ENCODE data around the gene COL23A1.
"Not testable (repeated sequence)": the region's sequence is repeated elsewhere in the genome, so short reads cannot be mapped to it uniquely, and the experiment has no call there.

The COL23A1 gene

DNA sequence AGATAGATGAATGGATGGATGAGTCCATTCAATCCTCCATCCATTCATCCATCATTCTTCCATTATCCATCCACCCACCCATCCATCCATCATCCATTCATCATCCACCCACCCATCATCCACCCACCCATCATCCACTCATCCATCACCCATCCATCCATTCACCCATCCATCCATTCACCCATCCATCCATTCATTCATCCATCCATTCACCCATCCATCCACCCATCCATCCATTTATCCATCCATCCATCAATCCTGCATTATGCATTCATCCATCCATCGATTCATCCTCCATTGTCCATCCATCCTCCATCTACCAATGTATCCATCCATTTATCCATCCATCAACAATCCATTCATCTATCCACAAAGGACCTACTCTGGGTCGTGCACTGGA is 344.8 kb downstream of the COL23A1 start:
- no peaks in the 10 kb centered on the region for H3K36me3 Mint-ChIP-seq (ENCODE audit: low read depth)
- no peaks in the 10 kb centered on the region for H3K27me3 Mint-ChIP-seq (ENCODE audit: low read depth)
- H3K4me1 Mint-ChIP-seq (ENCODE audit: low read depth): peaks cover 22% of the 10 kb centered on the region
- H3K9me3 Mint-ChIP-seq: no peaks in the 10 kb centered on the region
- no peak overlapping the region for H3K4me3 Mint-ChIP-seq
- H3K27ac Mint-ChIP-seq: no peak overlapping the region

DNA sequence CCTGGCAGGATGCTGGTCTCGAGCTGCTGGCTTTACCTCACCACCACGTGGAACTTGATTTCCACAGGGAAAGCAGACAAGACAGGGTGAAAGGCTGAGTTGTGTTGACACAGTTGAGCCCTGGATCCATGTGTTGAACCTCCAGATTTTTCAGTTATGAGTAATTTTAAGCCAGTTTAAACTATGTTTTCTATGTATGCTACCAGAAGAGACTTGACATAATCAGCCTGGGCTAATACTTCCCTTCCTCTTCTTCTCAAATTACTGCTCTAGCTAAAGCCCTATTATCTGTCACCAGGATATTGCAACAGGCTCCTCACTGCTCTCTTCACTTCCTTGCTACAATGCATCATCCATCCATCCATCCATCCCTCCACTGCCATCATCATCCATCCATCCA is 345.6 kb downstream of the COL23A1 start:
- Mint-ChIP-seq H3K4me1 (ENCODE audit: low read depth) (peaks cover 22% of the 10 kb centered on the region), H3K36me3 (ENCODE audit: low read depth) (no peaks in the 10 kb centered on the region), H3K9me3 (no peaks in the 10 kb centered on the region), H3K4me3 (no peak overlapping the region), H3K27me3 (ENCODE audit: low read depth) (no peaks in the 10 kb centered on the region), H3K27ac (no peak overlapping the region)

DNA sequence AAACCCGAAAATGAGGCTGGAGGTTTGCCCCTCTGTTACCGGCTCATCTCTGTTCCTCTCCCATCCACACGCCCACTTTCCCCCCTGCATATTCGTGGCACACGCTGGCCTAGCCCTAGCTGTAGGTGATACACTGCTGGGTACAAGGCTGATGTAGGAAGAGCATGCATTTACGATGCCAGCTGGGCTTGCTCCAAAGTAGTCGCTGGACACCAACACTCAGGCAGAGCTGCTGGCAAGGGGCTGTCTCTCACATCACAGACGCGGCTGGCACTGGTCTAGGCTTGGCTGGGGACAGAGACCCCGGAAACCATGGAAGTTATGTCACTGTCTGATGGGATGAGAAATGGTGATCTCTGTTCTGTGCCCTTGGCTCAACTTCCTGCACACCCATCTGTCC is 347.8 kb downstream of the COL23A1 start:
- no peaks in the 10 kb centered on the region for H3K9me3 Mint-ChIP-seq
- H3K4me3 Mint-ChIP-seq: peak overlapping the region; percentile 42
- H3K36me3 Mint-ChIP-seq (ENCODE audit: low read depth): no peaks in the 10 kb centered on the region
- H3K4me1 Mint-ChIP-seq (ENCODE audit: low read depth): peaks cover 30% of the 10 kb centered on the region
- peak overlapping the region; percentile 42 for H3K27ac Mint-ChIP-seq
- H3K27me3 Mint-ChIP-seq (ENCODE audit: low read depth): no peaks in the 10 kb centered on the region

DNA sequence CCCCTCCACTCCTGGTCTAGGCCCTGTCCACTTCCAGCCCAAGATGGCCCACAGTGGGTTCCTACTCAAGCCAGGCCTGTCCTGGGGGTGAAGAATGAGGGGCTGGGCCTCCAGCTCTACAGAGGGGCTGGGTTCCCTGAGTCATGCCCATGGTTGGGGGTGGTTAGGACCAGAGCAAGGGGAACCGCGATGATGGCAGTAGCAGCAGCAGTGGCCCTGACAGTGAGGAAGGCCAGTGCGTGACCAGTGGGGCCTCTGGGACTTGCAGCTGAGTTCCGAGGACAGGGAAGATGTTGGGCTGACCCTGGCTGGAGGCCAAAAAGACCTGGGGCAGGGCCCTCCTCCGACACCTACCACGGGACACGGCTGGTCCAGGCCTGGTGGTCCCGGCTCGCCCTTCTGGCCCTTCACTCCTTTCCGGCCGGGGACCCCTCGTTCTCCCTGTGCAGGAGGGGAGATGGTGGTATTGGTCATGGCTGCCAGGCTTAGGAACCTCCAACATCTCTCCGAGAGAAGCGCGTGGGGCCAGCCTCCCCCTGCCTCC is 348.4 kb downstream of the COL23A1 start:
- peak overlapping the region; percentile 17 for H3K4me3 Mint-ChIP-seq
- no peak overlapping the region for H3K27ac Mint-ChIP-seq
- H3K27me3 Mint-ChIP-seq (ENCODE audit: low read depth): no peaks in the 10 kb centered on the region
- no peaks in the 10 kb centered on the region for H3K9me3 Mint-ChIP-seq
- H3K36me3 Mint-ChIP-seq (ENCODE audit: low read depth): no peaks in the 10 kb centered on the region
- peaks cover 32% of the 10 kb centered on the region for H3K4me1 Mint-ChIP-seq (ENCODE audit: low read depth)

DNA sequence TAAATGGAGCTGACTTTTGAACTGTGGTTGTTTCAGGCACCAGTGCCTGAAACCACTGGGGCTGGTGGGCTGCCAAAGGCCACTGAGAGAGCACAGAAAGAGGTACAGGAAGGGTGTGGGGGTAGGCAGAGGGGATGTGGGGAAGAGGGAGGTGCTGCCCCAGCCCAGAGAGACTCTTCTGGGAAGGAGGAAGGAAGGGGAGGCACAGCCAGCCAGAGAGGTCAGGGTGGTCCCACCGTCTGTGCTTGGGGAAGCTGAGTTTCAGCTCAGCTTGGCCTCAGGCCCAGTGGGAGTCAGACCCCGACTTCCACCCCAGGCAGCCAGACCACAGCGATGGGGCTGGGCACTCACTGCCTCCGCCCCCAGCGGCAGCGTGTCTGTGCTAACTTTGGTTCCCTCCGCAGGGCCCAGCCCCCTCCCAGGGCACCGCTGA is 348.9 kb downstream of the COL23A1 start:
- H3K9me3 Mint-ChIP-seq: no peaks in the 10 kb centered on the region
- peak overlapping the region; percentile 92 for H3K27ac Mint-ChIP-seq
- no peaks in the 10 kb centered on the region for H3K27me3 Mint-ChIP-seq (ENCODE audit: low read depth)
- H3K36me3 Mint-ChIP-seq (ENCODE audit: low read depth): no peaks in the 10 kb centered on the region
- H3K4me3 Mint-ChIP-seq: peak overlapping the region; percentile 75
- H3K4me1 Mint-ChIP-seq (ENCODE audit: low read depth): peaks cover 34% of the 10 kb centered on the region

DNA sequence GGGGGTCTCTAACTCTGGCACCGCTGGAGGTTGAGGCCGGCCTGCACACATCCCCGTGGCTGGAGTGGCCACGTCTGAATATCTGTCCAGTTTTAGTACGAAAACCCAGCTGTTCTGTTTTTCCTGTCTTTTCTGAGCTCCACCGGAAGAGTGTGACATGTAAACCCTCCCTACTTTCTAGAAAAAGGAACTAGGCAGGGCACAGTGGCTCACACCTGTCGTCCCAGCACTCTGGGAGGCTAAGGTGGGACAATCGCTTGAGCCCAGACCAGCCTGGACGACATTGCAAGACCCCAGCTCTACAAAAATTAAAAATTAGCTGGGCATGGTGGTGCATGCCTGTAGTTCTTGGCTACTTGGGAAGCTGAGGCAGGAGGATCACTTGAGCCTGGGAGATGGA is 349.4 kb downstream of the COL23A1 start:
- Mint-ChIP-seq H3K27me3 (ENCODE audit: low read depth) (no peaks in the 10 kb centered on the region), H3K4me1 (ENCODE audit: low read depth) (peaks cover 34% of the 10 kb centered on the region), H3K27ac (peak overlapping the region; percentile 92), H3K9me3 (no peaks in the 10 kb centered on the region), H3K4me3 (peak overlapping the region; percentile 75), H3K36me3 (ENCODE audit: low read depth) (no peaks in the 10 kb centered on the region)

DNA sequence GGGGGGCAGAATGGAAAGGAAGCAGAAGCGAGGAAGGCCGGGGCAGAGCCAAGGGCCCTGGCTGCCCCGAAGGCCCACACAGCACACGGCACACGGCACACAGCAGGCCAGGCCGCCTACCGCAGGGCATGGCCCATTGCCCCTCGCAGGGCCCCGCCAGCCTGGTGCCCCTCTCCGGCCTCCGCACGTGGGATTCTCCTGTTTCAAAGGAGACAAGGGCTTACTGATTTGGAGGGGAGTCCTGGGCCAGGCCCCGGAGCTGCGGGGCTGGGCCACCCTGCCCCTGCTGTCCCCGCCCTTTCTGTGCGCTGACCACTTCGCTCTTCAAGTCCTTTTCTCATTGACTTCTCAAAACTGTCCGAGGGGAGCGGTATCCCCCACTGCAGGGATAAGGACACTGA is 349.9 kb downstream of the COL23A1 start:
- Mint-ChIP-seq H3K27ac (peak overlapping the region; percentile 92), H3K4me3 (peak overlapping the region; percentile 75), H3K9me3 (no peaks in the 10 kb centered on the region), H3K36me3 (ENCODE audit: low read depth) (no peaks in the 10 kb centered on the region), H3K27me3 (ENCODE audit: low read depth) (no peaks in the 10 kb centered on the region), H3K4me1 (ENCODE audit: low read depth) (peaks cover 36% of the 10 kb centered on the region)

DNA sequence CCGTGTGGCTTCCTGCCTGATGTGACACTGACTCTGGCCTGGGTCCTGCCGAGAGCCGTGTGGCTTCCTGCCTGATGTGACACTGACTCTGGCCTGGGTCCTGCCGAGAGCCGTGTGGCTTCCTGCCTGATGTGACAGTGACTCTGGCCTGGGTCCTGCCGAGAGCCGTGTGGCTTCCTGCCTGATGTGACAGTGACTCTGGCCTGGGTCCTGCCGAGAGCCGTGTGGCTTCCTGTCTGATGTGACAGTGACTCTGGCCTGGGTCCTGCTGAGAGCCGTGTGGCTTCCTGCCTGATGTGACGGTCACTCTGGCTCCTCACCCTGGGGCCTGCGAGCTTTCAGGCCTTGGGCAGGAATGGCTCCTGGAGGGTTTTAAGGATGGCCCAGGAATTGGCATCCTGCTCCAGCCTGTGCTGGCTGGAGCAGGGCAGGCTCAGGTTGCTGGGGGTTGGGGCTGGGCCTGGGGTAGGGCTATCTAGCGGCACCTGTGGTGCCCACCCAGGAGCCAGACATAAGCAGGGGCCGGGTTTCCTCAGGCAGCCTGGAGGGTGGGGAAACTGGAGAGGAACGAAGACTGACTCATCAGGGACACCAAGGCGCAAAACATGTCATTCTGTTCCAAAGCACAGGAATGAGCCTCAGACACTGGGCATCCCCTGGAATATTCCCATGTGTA is 350.4 kb downstream of the COL23A1 start:
- peaks cover 40% of the 10 kb centered on the region for H3K4me1 Mint-ChIP-seq (ENCODE audit: low read depth)
- H3K36me3 Mint-ChIP-seq (ENCODE audit: low read depth); H3K27me3 Mint-ChIP-seq (ENCODE audit: low read depth); H3K9me3 Mint-ChIP-seq: not testable (repeated sequence)
- H3K27ac Mint-ChIP-seq: peak overlapping the region; percentile 90
- H3K4me3 Mint-ChIP-seq: peak overlapping the region; percentile 48

DNA sequence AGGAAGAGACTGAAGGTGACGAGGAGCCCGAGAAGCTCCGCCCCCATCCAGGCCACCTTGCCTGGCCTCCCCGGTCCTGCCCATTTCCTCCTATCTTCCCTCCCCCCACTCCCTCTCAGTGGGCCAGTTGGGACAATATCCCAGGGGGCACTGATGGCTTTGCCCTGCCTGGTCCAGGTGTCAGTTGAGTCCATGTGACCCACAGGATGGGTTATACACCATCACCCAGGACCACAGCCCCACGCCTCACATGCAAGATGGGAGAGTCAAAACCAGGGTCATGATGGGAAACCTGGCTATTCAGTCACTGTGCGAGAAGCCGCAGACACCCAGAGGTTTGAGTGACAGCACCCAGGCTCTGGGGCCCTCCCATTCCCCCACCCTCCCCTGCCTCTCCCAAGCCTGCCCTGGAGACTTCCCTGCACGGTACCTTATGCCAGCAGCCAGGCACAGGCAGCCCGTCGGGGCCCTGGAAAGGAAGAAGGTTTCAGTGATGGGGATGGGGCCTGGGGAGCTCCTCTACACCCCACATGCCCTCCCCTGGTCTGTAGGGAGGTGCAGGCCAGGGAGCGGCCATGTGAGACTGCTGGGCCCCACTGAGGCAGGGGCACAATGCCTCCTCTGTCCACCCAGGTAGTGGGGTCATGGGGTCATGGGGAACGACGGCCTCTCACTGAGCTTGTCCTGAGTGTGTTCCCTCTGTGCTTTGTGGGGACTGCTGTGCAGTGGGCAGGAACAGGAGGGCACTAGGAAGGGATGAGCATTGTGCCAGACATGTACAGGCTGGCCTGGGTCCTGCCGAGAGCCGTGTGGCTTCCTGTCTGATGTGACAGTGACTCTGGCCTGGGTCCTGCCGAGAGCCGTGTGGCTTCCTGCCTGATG is 351.2 kb downstream of the COL23A1 start:
- H3K27ac Mint-ChIP-seq: peak overlapping the region; percentile 93
- H3K27me3 Mint-ChIP-seq (ENCODE audit: low read depth): no peaks in the 10 kb centered on the region
- no peaks in the 10 kb centered on the region for H3K36me3 Mint-ChIP-seq (ENCODE audit: low read depth)
- H3K4me3 Mint-ChIP-seq: peak overlapping the region; percentile 63
- peaks cover 40% of the 10 kb centered on the region for H3K4me1 Mint-ChIP-seq (ENCODE audit: low read depth)
- H3K9me3 Mint-ChIP-seq: no peaks in the 10 kb centered on the region

DNA sequence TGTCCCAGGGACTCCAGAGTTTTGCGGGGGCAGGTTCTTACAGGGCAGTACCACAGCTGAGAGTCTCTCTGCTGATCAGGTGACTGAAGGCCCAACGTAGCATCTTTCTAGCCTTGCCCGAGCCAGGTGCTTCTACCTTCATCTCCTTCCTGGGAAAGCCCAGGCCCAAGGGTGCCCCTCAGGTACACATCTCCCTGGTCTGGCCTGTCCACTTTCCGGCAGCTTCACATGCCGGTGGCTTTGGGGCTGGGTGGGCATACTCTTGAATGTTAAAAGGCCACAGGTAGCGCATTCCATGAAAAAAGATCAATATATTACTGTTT is 351.9 kb downstream of the COL23A1 start:
- peak overlapping the region; percentile 42 for H3K4me3 Mint-ChIP-seq
- no peaks in the 10 kb centered on the region for H3K9me3 Mint-ChIP-seq

DNA sequence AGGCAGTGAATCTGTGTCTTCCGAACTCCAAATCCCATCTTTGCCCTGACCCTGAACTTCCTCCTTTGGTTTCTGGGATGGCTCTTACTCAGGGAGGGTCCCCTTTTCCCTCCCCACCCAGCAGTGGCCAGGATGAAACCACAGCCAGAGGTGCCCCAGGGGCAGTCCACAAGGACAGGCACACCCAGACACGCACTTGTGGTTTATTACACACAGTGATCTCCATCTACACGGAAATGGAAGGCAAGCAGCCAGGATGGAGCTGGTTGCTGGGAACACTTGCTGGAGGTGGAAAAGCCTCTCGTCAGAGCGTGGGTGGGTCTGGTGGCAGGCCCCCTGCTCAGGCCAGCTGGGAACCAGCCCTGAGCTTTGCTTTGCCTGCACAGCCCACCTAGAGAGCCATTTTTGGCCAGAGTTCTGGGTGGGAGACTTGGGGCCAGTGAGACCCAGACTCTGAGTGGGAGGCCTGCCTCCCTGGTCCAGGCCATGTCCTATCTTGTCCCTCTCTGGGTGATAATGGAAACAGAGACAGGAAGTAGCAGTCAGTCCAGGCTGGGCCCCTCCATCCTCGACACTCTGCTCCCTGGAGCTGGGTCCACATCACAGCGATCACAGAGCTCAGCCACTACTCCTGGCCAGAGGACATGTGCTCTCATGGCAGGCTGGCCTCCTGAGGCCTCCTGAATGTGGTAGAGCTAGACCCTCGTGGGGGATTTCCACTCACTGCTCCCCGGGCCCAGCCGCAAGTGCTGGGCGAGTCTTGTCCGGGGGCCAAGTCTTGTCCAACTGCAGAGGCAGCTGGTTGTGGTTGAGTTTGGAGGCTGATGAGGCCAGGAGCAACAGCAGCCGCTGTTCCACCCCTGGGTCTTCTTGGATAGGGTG is 352.5 kb downstream of the COL23A1 start:
- peaks cover 45% of the 10 kb centered on the region for H3K4me1 Mint-ChIP-seq (ENCODE audit: low read depth)
- no peaks in the 10 kb centered on the region for H3K36me3 Mint-ChIP-seq (ENCODE audit: low read depth)
- no peak overlapping the region for H3K4me3 Mint-ChIP-seq

More for the DNA sequence above, 351.9 kb downstream of the COL23A1 start:
- peaks cover 42% of the 10 kb centered on the region for H3K4me1 Mint-ChIP-seq (ENCODE audit: low read depth)
- H3K27ac Mint-ChIP-seq: peak overlapping the region; percentile 93
- H3K27me3 Mint-ChIP-seq (ENCODE audit: low read depth): no peaks in the 10 kb centered on the region
- no peaks in the 10 kb centered on the region for H3K36me3 Mint-ChIP-seq (ENCODE audit: low read depth)

DNA sequence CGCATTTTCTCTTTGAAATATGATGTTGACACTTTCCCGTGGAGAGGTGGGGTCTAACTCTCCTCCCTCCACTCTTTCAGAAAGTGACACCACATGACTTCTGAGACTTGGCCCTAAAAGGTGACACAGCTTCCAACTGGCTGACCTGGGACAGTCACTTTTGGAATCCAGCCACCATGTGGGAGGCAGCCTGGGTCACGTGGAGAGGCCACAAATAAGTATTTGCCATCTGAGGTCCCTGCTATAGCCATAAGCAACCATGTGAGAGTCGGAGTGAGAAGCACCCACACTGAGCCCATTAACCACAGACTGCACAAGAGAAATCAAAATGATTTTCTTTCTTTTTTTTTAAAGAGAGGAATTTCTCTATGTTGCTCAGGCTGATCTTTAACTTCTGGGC is 353.5 kb downstream of the COL23A1 start:
- Mint-ChIP-seq H3K9me3 (no peaks in the 10 kb centered on the region), H3K27me3 (ENCODE audit: low read depth) (no peaks in the 10 kb centered on the region), H3K4me3 (no peak overlapping the region), H3K27ac (peak overlapping the region; percentile 76), H3K4me1 (ENCODE audit: low read depth) (peaks cover 42% of the 10 kb centered on the region), H3K36me3 (ENCODE audit: low read depth) (no peaks in the 10 kb centered on the region)

More for the DNA sequence above, 352.5 kb downstream of the COL23A1 start:
- Mint-ChIP-seq H3K27ac (peak overlapping the region; percentile 93), H3K9me3 (no peaks in the 10 kb centered on the region), H3K27me3 (ENCODE audit: low read depth) (no peaks in the 10 kb centered on the region)

DNA sequence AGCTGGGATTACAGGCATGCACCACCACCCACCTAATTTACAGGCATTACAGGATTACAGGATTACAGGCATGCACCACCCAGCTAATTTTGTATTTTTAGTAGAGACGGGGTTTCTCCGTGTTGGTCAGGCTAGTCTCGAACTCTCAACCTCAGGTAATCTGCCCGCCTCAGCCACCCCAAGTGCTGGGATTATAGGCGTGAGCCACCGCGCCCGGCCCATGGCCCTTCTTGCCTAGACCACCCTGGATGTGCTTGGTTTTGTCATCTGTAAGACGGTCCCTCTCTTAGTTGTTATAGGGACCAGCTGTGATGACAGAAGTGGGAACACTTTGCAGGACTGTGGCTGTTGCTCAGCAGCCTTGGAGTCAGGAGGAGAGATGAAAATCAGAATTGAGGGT is 354.1 kb downstream of the COL23A1 start:
- H3K36me3 Mint-ChIP-seq (ENCODE audit: low read depth): peaks cover 5% of the 10 kb centered on the region
- no peak overlapping the region for H3K27ac Mint-ChIP-seq
- H3K27me3 Mint-ChIP-seq (ENCODE audit: low read depth): no peaks in the 10 kb centered on the region
- H3K9me3 Mint-ChIP-seq: no peaks in the 10 kb centered on the region
- H3K4me3 Mint-ChIP-seq: no peak overlapping the region
- peaks cover 44% of the 10 kb centered on the region for H3K4me1 Mint-ChIP-seq (ENCODE audit: low read depth)

DNA sequence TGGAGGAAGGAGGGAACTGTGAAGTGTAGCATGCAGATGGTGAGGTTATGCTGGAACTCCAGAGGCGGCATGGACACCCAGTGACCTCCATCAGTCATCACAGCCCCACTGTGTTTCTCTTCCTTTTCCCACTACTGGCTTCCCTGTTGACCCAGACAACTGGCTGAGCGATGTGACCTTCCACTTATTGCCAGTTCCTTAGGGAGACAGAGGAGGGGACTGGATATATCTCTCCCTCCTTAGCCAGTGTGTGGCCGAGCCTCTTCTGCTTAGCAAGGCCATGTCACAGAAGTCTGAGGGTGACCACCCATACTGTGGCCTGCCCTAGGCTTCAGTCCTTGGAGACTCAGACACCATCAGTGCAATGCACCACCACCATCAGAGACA is 354.6 kb downstream of the COL23A1 start:
- H3K27ac Mint-ChIP-seq: no peak overlapping the region
- peaks cover 44% of the 10 kb centered on the region for H3K4me1 Mint-ChIP-seq (ENCODE audit: low read depth)

More for the DNA sequence above, 354.6 kb downstream of the COL23A1 start:
- H3K27me3 Mint-ChIP-seq (ENCODE audit: low read depth): no peaks in the 10 kb centered on the region
- peaks cover 11% of the 10 kb centered on the region for H3K36me3 Mint-ChIP-seq (ENCODE audit: low read depth)
- no peak overlapping the region for H3K4me3 Mint-ChIP-seq
- no peaks in the 10 kb centered on the region for H3K9me3 Mint-ChIP-seq
